Liver (tissue), 9 donors: ENCODE measurements around the gene BLTP1. TPM values are rescaled to one million over a fixed set of nuclear protein-coding genes. Genes with fewer than 3 reads are reported as not detected.

Source experiments
- DNase-seq: peaks from one replicate; pipeline ENCODE4 v3.0.0-alpha.2; 2017; ENCODE audit warnings: low spot score
- H3K27ac ChIP-seq, 2 donors: one replicate each; pipeline ENCODE4 v1.7.0; 2013; ENCODE audit warnings: inconsistent platforms in 2 of 2, low read length in 2 of 2, control low read depth in 1 of 2, low read depth in 1 of 2, mild to moderate bottlenecking in 1 of 2
- H3K27me3 ChIP-seq, 4 donors: one replicate each; pipeline versions ENCODE4 v1.6.1 to v1.7.0; 2013; ENCODE audit warnings: low read length in 3 of 4, inconsistent platforms in 1 of 4, mild to moderate bottlenecking in 1 of 4, moderate library complexity in 1 of 4; ENCODE audit not compliant: control insufficient read depth in 4 of 4, insufficient read depth in 4 of 4
- H3K36me3 ChIP-seq, 4 donors: one replicate each; pipeline versions ENCODE4 v1.6.1 to v1.7.0; 2013; ENCODE audit warnings: low read length in 3 of 4, mild to moderate bottlenecking in 3 of 4, low read depth in 1 of 4, moderate library complexity in 1 of 4; ENCODE audit not compliant: control insufficient read depth in 4 of 4, insufficient read depth in 3 of 4
- H3K4me1 ChIP-seq, 4 donors: one replicate each; pipeline versions ENCODE4 v1.6.1 to v1.7.0; 2013; ENCODE audit warnings: low read length in 3 of 4, mild to moderate bottlenecking in 3 of 4, moderate library complexity in 1 of 4; ENCODE audit not compliant: control insufficient read depth in 4 of 4, insufficient read depth in 4 of 4
- H3K4me3 ChIP-seq, 3 donors: one replicate each; pipeline versions ENCODE4 v1.6.1 to v1.7.0; 2013; ENCODE audit warnings: low read length in 3 of 3, control low read depth in 1 of 3, low read depth in 1 of 3, mild to moderate bottlenecking in 1 of 3
- H3K9ac ChIP-seq, 2 donors: one replicate each; pipeline ENCODE4 v1.7.0; 2013; ENCODE audit warnings: low read length in 2 of 2, mild to moderate bottlenecking in 2 of 2, moderate library complexity in 2 of 2, control low read depth in 1 of 2, low read depth in 1 of 2
- H3K9me3 ChIP-seq, 4 donors: one replicate each; pipeline versions ENCODE4 v1.6.1 to v1.7.0; 2013; ENCODE audit warnings: low read length in 3 of 4; ENCODE audit not compliant: control insufficient read depth in 4 of 4
- FOXA1 ChIP-seq: IDR thresholded peaks from 2 replicates; pipeline ENCODE4 v1.6.1; 2016; ENCODE audit warnings: antibody characterized with exemption
- FOXA2 ChIP-seq: IDR thresholded peaks from 2 replicates; pipeline ENCODE4 v1.6.1; 2016; ENCODE audit warnings: antibody characterized with exemption
- GABPA ChIP-seq, 2 donors: IDR thresholded peaks in 1 of 2; conservative IDR thresholded peaks in 1 of 2; 2 replicates each; pipeline ENCODE4 v1.6.1; 2016; ENCODE audit warnings: antibody characterized with exemption in 2 of 2, mild to moderate bottlenecking in 1 of 2, moderate library complexity in 1 of 2
- HNF4A ChIP-seq, 2 donors: conservative IDR thresholded peaks; 2 replicates each; pipeline ENCODE4 v1.6.1; 2016; ENCODE audit warnings: antibody characterized with exemption in 2 of 2, mild to moderate bottlenecking in 2 of 2
- HNF4G ChIP-seq: IDR thresholded peaks from 2 replicates; pipeline ENCODE4 v1.6.1; 2016; ENCODE audit warnings: antibody characterized with exemption
- JUND ChIP-seq, 2 donors: IDR thresholded peaks; 2 replicates each; pipeline ENCODE4 v1.6.1; 2016; ENCODE audit warnings: antibody characterized with exemption in 2 of 2
- NR2F2 ChIP-seq: IDR thresholded peaks from 2 replicates; pipeline ENCODE4 v1.6.1; 2016; ENCODE audit warnings: antibody characterized with exemption
- RAD21 ChIP-seq, 2 donors: IDR thresholded peaks; 2 replicates each; pipeline ENCODE4 v1.6.1; 2016; ENCODE audit warnings: antibody characterized with exemption in 2 of 2, mild to moderate bottlenecking in 2 of 2
- RXRA ChIP-seq, 2 donors: IDR thresholded peaks; 2 replicates each; pipeline ENCODE4 v1.6.1; 2017 to 2018; ENCODE audit warnings: antibody characterized with exemption in 2 of 2, mild to moderate bottlenecking in 1 of 2
- SP1 ChIP-seq: IDR thresholded peaks from 2 replicates; pipeline ENCODE4 v1.6.1; 2018; ENCODE audit warnings: antibody characterized with exemption, mild to moderate bottlenecking
- TAF1 ChIP-seq: conservative IDR thresholded peaks from 2 replicates; pipeline ENCODE4 v1.6.1; 2016; ENCODE audit warnings: antibody characterized with exemption, mild to moderate bottlenecking
- YY1 ChIP-seq: IDR thresholded peaks from 2 replicates; pipeline ENCODE4 v1.6.1; 2016; ENCODE audit warnings: antibody characterized with exemption, mild to moderate bottlenecking
- WGBS: extraction: QIAGEN DNeasy Blood & Tissue Kit; methylation state at CpG from one replicate; pipeline ENCODE4 v1.1.7; 2013; 5-methylcytosine and 5-hydroxymethylcytosine counted together
- polyA plus RNA-seq, 2 donors: library from polyadenylated mRNA; stranded (reverse) in 1 of 2; unstranded in 1 of 2; fragments of 200-250 nt in 1 of 2; fragments of >200 nt in 1 of 2; fragmentation: Nextera tagmentation in 1 of 2; extraction: Ambion mirVana in 1 of 2; gene quantifications; one replicate each; pipeline versions ENCODE4 v1.2.1 to v1.2.3, GENCODE V29; 2013 to 2015
- total RNA-seq, 2 donors: library from RNA; depleted of rRNA; stranded (reverse); fragments of >200 nt; gene quantifications; one replicate each; pipeline ENCODE4 v1.2.3, GENCODE V29; 2014
- TF ChIP-seq, protein P1 (sequence below): IDR thresholded peaks from 2 replicates; pipeline ENCODE4 v1.6.1; 2016; ENCODE audit warnings: antibody characterized with exemption, mild to moderate bottlenecking
- TF ChIP-seq, protein P2 (sequence below): IDR thresholded peaks from 2 replicates; pipeline ENCODE4 v1.6.1; 2016; ENCODE audit warnings: antibody characterized with exemption
- TF ChIP-seq, protein P3 (sequence below): IDR thresholded peaks from 2 replicates; pipeline ENCODE4 v1.6.1; 2016; ENCODE audit warnings: antibody characterized with exemption
- TF ChIP-seq, protein P4 (sequence below): IDR thresholded peaks from 2 replicates; pipeline ENCODE4 v1.6.1; 2016; ENCODE audit warnings: antibody characterized with exemption
- TF ChIP-seq, protein P5 (sequence below): fragments of 150-350 bp; IDR thresholded peaks from 2 replicates; pipeline ENCODE4 v1.5.1; 2017; ENCODE audit warnings: improper control_type of control experiment, low read depth, low read length; ENCODE audit not compliant: missing input control
- donor health status: healthy.
- donor health status: healthy.
- donor health status: healthy.
- donor health status: healthy.
- donor health status: healthy.

Gene BLTP1
- total and polyA plus RNA-seq, 4 donors, result 10.6 to 70.9 (median 25.3) TPM

DNA sequence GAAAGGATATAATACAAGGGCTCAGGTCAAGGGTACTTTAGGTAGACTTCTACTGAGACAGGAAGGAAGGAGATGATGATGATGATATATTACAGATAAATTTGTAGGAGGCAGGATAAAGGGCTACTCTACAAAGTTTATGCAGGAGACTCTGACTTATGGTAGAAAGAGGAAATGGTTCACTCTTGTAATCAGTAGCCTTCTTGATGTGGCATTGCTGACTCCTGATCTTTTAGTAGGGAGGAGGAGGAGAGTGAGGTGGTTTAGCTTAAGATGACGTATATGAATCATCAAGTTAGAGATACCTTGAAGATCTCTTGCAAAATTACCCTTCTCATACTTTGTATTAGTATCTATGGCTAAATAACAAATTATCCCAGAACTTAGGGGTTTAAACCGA, 4.7 kb downstream of the BLTP1 start:
- 87% methylated on average over 2 of the region's 2 CpGs for WGBS

DNA sequence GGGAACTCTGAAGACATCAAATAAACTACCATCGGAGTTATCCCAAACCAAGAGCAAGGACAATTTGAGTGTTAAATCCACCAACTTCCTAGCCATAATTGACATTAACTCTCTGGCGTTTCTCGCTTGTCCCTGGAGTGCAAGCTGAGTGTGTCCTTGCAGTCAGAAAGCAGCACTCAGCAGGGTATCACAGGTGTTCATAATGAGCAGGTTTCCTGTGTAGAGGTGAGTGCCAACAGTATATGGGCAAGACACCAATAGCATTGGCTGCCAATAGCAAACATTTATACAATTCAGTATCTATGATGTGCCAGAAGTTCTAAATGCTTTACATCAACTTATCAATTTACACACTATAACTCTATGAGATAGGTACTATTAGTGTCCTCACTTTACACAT, 11.2 kb downstream of the BLTP1 start:
- WGBS, result 96% methylated on average over 3 of the region's 3 CpGs
- Histone ChIP-seq H3K4me1 (peaks cover 0 to 3% (median 2%) of the 10 kb centered on the region in 4 donors), H3K36me3 (no peaks in the 10 kb centered on the region), H3K27ac (no peak overlapping the region), H3K9me3 (no peaks in the 10 kb centered on the region), H3K4me3 (no peak overlapping the region), H3K9ac (no peak overlapping the region), H3K27me3 (no peaks in the 10 kb centered on the region)
- DNase-seq, result no peak
- TF ChIP-seq NR2F2 (no peak), TAF1 (no peak), FOXA2 (no peak), SP1 (no peak), RXRA (IDR thresholded peaks at IDR 0.05) (no peak), FOXA1 (no peak), RAD21 (IDR thresholded peaks at IDR 0.05) (no peak), YY1 (no peak), JUND (IDR thresholded peaks at IDR 0.05) (no peak)
- TF ChIP-seq, protein P1, sequence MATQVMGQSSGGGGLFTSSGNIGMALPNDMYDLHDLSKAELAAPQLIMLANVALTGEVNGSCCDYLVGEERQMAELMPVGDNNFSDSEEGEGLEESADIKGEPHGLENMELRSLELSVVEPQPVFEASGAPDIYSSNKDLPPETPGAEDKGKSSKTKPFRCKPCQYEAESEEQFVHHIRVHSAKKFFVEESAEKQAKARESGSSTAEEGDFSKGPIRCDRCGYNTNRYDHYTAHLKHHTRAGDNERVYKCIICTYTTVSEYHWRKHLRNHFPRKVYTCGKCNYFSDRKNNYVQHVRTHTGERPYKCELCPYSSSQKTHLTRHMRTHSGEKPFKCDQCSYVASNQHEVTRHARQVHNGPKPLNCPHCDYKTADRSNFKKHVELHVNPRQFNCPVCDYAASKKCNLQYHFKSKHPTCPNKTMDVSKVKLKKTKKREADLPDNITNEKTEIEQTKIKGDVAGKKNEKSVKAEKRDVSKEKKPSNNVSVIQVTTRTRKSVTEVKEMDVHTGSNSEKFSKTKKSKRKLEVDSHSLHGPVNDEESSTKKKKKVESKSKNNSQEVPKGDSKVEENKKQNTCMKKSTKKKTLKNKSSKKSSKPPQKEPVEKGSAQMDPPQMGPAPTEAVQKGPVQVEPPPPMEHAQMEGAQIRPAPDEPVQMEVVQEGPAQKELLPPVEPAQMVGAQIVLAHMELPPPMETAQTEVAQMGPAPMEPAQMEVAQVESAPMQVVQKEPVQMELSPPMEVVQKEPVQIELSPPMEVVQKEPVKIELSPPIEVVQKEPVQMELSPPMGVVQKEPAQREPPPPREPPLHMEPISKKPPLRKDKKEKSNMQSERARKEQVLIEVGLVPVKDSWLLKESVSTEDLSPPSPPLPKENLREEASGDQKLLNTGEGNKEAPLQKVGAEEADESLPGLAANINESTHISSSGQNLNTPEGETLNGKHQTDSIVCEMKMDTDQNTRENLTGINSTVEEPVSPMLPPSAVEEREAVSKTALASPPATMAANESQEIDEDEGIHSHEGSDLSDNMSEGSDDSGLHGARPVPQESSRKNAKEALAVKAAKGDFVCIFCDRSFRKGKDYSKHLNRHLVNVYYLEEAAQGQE, result no peak
- TF ChIP-seq, protein P2, sequence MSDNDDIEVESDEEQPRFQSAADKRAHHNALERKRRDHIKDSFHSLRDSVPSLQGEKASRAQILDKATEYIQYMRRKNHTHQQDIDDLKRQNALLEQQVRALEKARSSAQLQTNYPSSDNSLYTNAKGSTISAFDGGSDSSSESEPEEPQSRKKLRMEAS, result no peak

More for the DNA sequence above, 4.7 kb downstream of the BLTP1 start:
- H3K9ac ChIP-seq, result no peak overlapping the region
- peaks cover 0 to 6% (median 2%) of the 10 kb centered on the region in 4 donors for H3K36me3 ChIP-seq
- DNase-seq, result no peak
- no peak overlapping the region for H3K27ac ChIP-seq
- H3K4me3 ChIP-seq, result no peak overlapping the region
- TF ChIP-seq HNF4A (conservative IDR thresholded peaks at IDR 0.05), result no peak
- TF ChIP-seq, protein P3, sequence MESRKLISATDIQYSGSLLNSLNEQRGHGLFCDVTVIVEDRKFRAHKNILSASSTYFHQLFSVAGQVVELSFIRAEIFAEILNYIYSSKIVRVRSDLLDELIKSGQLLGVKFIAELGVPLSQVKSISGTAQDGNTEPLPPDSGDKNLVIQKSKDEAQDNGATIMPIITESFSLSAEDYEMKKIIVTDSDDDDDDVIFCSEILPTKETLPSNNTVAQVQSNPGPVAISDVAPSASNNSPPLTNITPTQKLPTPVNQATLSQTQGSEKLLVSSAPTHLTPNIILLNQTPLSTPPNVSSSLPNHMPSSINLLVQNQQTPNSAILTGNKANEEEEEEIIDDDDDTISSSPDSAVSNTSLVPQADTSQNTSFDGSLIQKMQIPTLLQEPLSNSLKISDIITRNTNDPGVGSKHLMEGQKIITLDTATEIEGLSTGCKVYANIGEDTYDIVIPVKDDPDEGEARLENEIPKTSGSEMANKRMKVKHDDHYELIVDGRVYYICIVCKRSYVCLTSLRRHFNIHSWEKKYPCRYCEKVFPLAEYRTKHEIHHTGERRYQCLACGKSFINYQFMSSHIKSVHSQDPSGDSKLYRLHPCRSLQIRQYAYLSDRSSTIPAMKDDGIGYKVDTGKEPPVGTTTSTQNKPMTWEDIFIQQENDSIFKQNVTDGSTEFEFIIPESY, result no peak
- no peak for TF ChIP-seq SP1
- TF ChIP-seq TAF1, result no peak
- no peak for TF ChIP-seq GABPA (IDR thresholded peaks at IDR 0.05 in 1 of 2, conservative IDR thresholded peaks at IDR 0.05 in 1 of 2)
- TF ChIP-seq, protein P4, sequence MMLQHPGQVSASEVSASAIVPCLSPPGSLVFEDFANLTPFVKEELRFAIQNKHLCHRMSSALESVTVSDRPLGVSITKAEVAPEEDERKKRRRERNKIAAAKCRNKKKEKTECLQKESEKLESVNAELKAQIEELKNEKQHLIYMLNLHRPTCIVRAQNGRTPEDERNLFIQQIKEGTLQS, result no peak
- no peak for TF ChIP-seq RXRA (IDR thresholded peaks at IDR 0.05)
- TF ChIP-seq, protein P2, result no peak
- TF ChIP-seq, protein P5, sequence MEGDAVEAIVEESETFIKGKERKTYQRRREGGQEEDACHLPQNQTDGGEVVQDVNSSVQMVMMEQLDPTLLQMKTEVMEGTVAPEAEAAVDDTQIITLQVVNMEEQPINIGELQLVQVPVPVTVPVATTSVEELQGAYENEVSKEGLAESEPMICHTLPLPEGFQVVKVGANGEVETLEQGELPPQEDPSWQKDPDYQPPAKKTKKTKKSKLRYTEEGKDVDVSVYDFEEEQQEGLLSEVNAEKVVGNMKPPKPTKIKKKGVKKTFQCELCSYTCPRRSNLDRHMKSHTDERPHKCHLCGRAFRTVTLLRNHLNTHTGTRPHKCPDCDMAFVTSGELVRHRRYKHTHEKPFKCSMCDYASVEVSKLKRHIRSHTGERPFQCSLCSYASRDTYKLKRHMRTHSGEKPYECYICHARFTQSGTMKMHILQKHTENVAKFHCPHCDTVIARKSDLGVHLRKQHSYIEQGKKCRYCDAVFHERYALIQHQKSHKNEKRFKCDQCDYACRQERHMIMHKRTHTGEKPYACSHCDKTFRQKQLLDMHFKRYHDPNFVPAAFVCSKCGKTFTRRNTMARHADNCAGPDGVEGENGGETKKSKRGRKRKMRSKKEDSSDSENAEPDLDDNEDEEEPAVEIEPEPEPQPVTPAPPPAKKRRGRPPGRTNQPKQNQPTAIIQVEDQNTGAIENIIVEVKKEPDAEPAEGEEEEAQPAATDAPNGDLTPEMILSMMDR, result no peak
- TF ChIP-seq HNF4G, result no peak
- TF ChIP-seq RAD21 (IDR thresholded peaks at IDR 0.05), result no peak
- no peak for TF ChIP-seq YY1
- TF ChIP-seq, protein P1, result no peak
- peaks cover 2 to 14% (median 4%) of the 10 kb centered on the region in 4 donors for H3K4me1 ChIP-seq
- no peaks in the 10 kb centered on the region for H3K27me3 ChIP-seq
- no peaks in the 10 kb centered on the region for H3K9me3 ChIP-seq
